ENCODE data around the gene CYP4A22.

CYP4A22 gene

GRCh38 chr1:47181095-47181954 lies 44.1 kb downstream of the CYP4A22 start:
- Histone ChIP-seq H3K9me3 (ENCODE audit: low read length) (no peaks in the 10 kb centered on the region), H3K27me3 (ENCODE audit: control insufficient read depth in 1 of 2, insufficient read depth in 2 of 2, low read length in 2 of 2) (peaks cover 0 to 30% of the 10 kb centered on the region in 2 donors), H3K36me3 (ENCODE audit: insufficient read depth, low read length) (no peaks in the 10 kb centered on the region), H3K27ac (ENCODE audit: low read depth, low read length) (no peak overlapping the region), H3K9ac (ENCODE audit: low read length) (no peak overlapping the region), H3K4me1 (ENCODE audit: insufficient read depth, low read length) (peaks cover 10% of the 10 kb centered on the region), H3K4me3 (ENCODE audit: low read depth in 1 of 2, low read length in 2 of 2) (no peak overlapping the region)

GRCh38 chr1:47181955-47182675 lies 44.9 kb downstream of the CYP4A22 start:
- Histone ChIP-seq H3K36me3 (ENCODE audit: insufficient read depth, low read length) (no peaks in the 10 kb centered on the region), H3K27me3 (ENCODE audit: control insufficient read depth in 1 of 2, insufficient read depth in 2 of 2, low read length in 2 of 2) (peaks cover 0 to 30% of the 10 kb centered on the region in 2 donors), H3K9ac (ENCODE audit: low read length) (no peak overlapping the region), H3K9me3 (ENCODE audit: low read length) (no peaks in the 10 kb centered on the region), H3K4me3 (ENCODE audit: low read depth in 1 of 2, low read length in 2 of 2) (no peak overlapping the region), H3K27ac (ENCODE audit: low read depth, low read length) (no peak overlapping the region), H3K4me1 (ENCODE audit: insufficient read depth, low read length) (peaks cover 10% of the 10 kb centered on the region)

- Histone ChIP-seq H3K27ac (ENCODE audit: low read depth, low read length) (no peak overlapping the region), H3K9me3 (ENCODE audit: low read length) (no peaks in the 10 kb centered on the region), H3K4me1 (ENCODE audit: insufficient read depth, low read length) (peaks cover 10% of the 10 kb centered on the region), H3K27me3 (ENCODE audit: control insufficient read depth in 1 of 2, insufficient read depth in 2 of 2, low read length in 2 of 2) (peaks cover 0 to 30% of the 10 kb centered on the region in 2 donors), H3K36me3 (ENCODE audit: insufficient read depth, low read length) (no peaks in the 10 kb centered on the region), H3K9ac (ENCODE audit: low read length) (no peak overlapping the region), H3K4me3 (ENCODE audit: low read depth in 1 of 2, low read length in 2 of 2) (no peak overlapping the region)
Measured at GRCh38 chr1:47182676-47183235, 45.5 kb downstream of the CYP4A22 start.

GRCh38 chr1:47183308-47184089 lies 46.3 kb downstream of the CYP4A22 start:
- Histone ChIP-seq H3K4me1 (ENCODE audit: insufficient read depth, low read length) (peaks cover 10% of the 10 kb centered on the region), H3K4me3 (ENCODE audit: low read depth in 1 of 2, low read length in 2 of 2) (no peak overlapping the region), H3K9ac (ENCODE audit: low read length) (no peak overlapping the region), H3K36me3 (ENCODE audit: insufficient read depth, low read length) (no peaks in the 10 kb centered on the region), H3K27me3 (ENCODE audit: control insufficient read depth in 1 of 2, insufficient read depth in 2 of 2, low read length in 2 of 2) (peaks cover 0 to 30% of the 10 kb centered on the region in 2 donors), H3K9me3 (ENCODE audit: low read length) (no peaks in the 10 kb centered on the region), H3K27ac (ENCODE audit: low read depth, low read length) (no peak overlapping the region)

- Histone ChIP-seq H3K27me3 (ENCODE audit: control insufficient read depth in 1 of 2, insufficient read depth in 2 of 2, low read length in 2 of 2) (peaks cover 0 to 30% of the 10 kb centered on the region in 2 donors), H3K4me1 (ENCODE audit: insufficient read depth, low read length) (peaks cover 10% of the 10 kb centered on the region), H3K9ac (ENCODE audit: low read length) (no peak overlapping the region), H3K36me3 (ENCODE audit: insufficient read depth, low read length) (no peaks in the 10 kb centered on the region), H3K9me3 (ENCODE audit: low read length) (no peaks in the 10 kb centered on the region), H3K4me3 (ENCODE audit: low read depth in 1 of 2, low read length in 2 of 2) (no peak overlapping the region), H3K27ac (ENCODE audit: low read depth, low read length) (no peak overlapping the region)
Measured at GRCh38 chr1:47184090-47184821, 47.0 kb downstream of the CYP4A22 start.

GRCh38 chr1:47184822-47185677 lies 47.8 kb downstream of the CYP4A22 start:
- Histone ChIP-seq H3K36me3 (ENCODE audit: insufficient read depth, low read length) (no peaks in the 10 kb centered on the region), H3K9ac (ENCODE audit: low read length) (no peak overlapping the region), H3K4me1 (ENCODE audit: insufficient read depth, low read length) (peaks cover 2% of the 10 kb centered on the region), H3K27me3 (ENCODE audit: control insufficient read depth in 1 of 2, insufficient read depth in 2 of 2, low read length in 2 of 2) (peaks cover 0 to 30% of the 10 kb centered on the region in 2 donors), H3K9me3 (ENCODE audit: low read length) (no peaks in the 10 kb centered on the region), H3K4me3 (ENCODE audit: low read depth in 1 of 2, low read length in 2 of 2) (no peak overlapping the region), H3K27ac (ENCODE audit: low read depth, low read length) (no peak overlapping the region)

GRCh38 chr1:47186267-47187185 lies 49.3 kb downstream of the CYP4A22 start:
- H3K27ac ChIP-seq (ENCODE audit: low read depth, low read length), result no peak overlapping the region
- H3K36me3 ChIP-seq (ENCODE audit: insufficient read depth, low read length), result no peaks in the 10 kb centered on the region
- H3K27me3 ChIP-seq (ENCODE audit: control insufficient read depth in 1 of 2, insufficient read depth in 2 of 2, low read length in 2 of 2), result peaks cover 0 to 24% of the 10 kb centered on the region in 2 donors
- no peaks in the 10 kb centered on the region for H3K9me3 ChIP-seq (ENCODE audit: low read length)
- H3K4me1 ChIP-seq (ENCODE audit: insufficient read depth, low read length), result peaks cover 5% of the 10 kb centered on the region
- H3K9ac ChIP-seq (ENCODE audit: low read length), result no peak overlapping the region
- H3K4me3 ChIP-seq (ENCODE audit: low read depth in 1 of 2, low read length in 2 of 2), result no peak overlapping the region

- Histone ChIP-seq H3K27ac (ENCODE audit: low read depth, low read length) (no peak overlapping the region), H3K4me3 (ENCODE audit: low read depth in 1 of 2, low read length in 2 of 2) (no peak overlapping the region), H3K36me3 (ENCODE audit: insufficient read depth, low read length) (no peaks in the 10 kb centered on the region), H3K9ac (ENCODE audit: low read length) (no peak overlapping the region), H3K27me3 (ENCODE audit: control insufficient read depth in 1 of 2, insufficient read depth in 2 of 2, low read length in 2 of 2) (peaks cover 0 to 17% of the 10 kb centered on the region in 2 donors), H3K4me1 (ENCODE audit: insufficient read depth, low read length) (peaks cover 5% of the 10 kb centered on the region), H3K9me3 (ENCODE audit: low read length) (no peaks in the 10 kb centered on the region)
Measured at GRCh38 chr1:47187231-47187925, 50.1 kb downstream of the CYP4A22 start.

- Histone ChIP-seq H3K4me3 (ENCODE audit: low read depth in 1 of 2, low read length in 2 of 2) (no peak overlapping the region), H3K9me3 (ENCODE audit: low read length) (no peaks in the 10 kb centered on the region), H3K27me3 (ENCODE audit: control insufficient read depth in 1 of 2, insufficient read depth in 2 of 2, low read length in 2 of 2) (peaks cover 0 to 17% of the 10 kb centered on the region in 2 donors), H3K27ac (ENCODE audit: low read depth, low read length) (no peak overlapping the region), H3K36me3 (ENCODE audit: insufficient read depth, low read length) (no peaks in the 10 kb centered on the region), H3K9ac (ENCODE audit: low read length) (no peak overlapping the region), H3K4me1 (ENCODE audit: insufficient read depth, low read length) (peaks cover 10% of the 10 kb centered on the region)
Measured at GRCh38 chr1:47187926-47188250, 50.6 kb downstream of the CYP4A22 start.
